GM12878 (cell line): Measurements from ENCODE around the gene NISCH. TPM values are rescaled to one million over a fixed set of nuclear protein-coding genes. Genes with fewer than 3 reads are reported as not detected.

Source experiments
- BHLHE40 ChIP-seq, 2 experiments: fragments of 450-650 bp in 1 of 2; IDR thresholded peaks; 2 replicates each; pipeline ENCODE4 v1.6.1; 2011 to 2017; ENCODE audit warnings: low read depth in 2 of 2, borderline replicate concordance in 1 of 2, improper control_type of control experiment in 1 of 2, low read length in 1 of 2, mild to moderate bottlenecking in 1 of 2
- MEF2A ChIP-seq: IDR thresholded peaks from 2 replicates; pipeline ENCODE4 v1.6.1; 2011; ENCODE audit warnings: low read depth, mild to moderate bottlenecking, low read length, moderate library complexity; ENCODE audit not compliant: insufficient read depth
- POU2F2 ChIP-seq: IDR thresholded peaks from 3 replicates; pipeline ENCODE4 v1.6.1; 2011; ENCODE audit warnings: low read depth, mild to moderate bottlenecking, low read length, borderline replicate concordance
- RB1 ChIP-seq: fragments of 450-650 bp; formaldehyde crosslinking; IDR thresholded peaks from 2 replicates; pipeline ENCODE4 v1.6.1; 2017; ENCODE audit warnings: mild to moderate bottlenecking, borderline replicate concordance
- TAF1 ChIP-seq: IDR thresholded peaks from 2 replicates; pipeline ENCODE4 v1.6.1; 2011; ENCODE audit warnings: mild to moderate bottlenecking, low read depth, low read length, borderline replicate concordance
- TCF12 ChIP-seq: IDR thresholded peaks from 2 replicates; pipeline ENCODE4 v1.6.1; 2011; ENCODE audit warnings: low read depth, mild to moderate bottlenecking, low read length
- YBX1 ChIP-seq: fragments of 450-650 bp; IDR thresholded peaks from 2 replicates; pipeline ENCODE4 v1.6.1; 2016; ENCODE audit warnings: antibody characterized with exemption
- polyA plus RNA-seq, 11 experiments: library from polyadenylated mRNA; depleted of rRNA in 4 of 11; unstranded in 6 of 11; stranded (reverse) in 5 of 11; fragments of >200 nt; fragmentation: Nextera tagmentation in 4 of 11; fragmentation: Illumina TruSeq in 1 of 11; extraction: Ambion mirVana in 4 of 11; extraction: Trizol in 1 of 11; gene quantifications; 1 replicate in 1 of 11; 2 replicates in 10 of 11; pipeline versions ENCODE4 v1.2.1 to v1.2.3, GENCODE V29; 2011 to 2016; ENCODE audit warnings: inconsistent platforms in 2 of 11, missing spikeins in 2 of 11, low read depth in 1 of 11
- total RNA-seq, 4 experiments: library from RNA; depleted of rRNA in 3 of 4; stranded (reverse); fragments of >200 nt in 3 of 4; fragmentation: Illumina TruSeq in 1 of 4; extraction: Trizol in 1 of 4; gene quantifications; 2 replicates each; pipeline versions ENCODE4 v1.2.1 to v1.2.3, GENCODE V29; 2013 to 2021
- TF ChIP-seq, protein P1 (sequence below): fragments of 450-650 bp; formaldehyde crosslinking; IDR thresholded peaks from 2 replicates; pipeline ENCODE4 v1.5.0; 2022; ENCODE audit warnings: mild to moderate bottlenecking, missing genetic modification characterization
- TF ChIP-seq, protein P2 (sequence below): IDR thresholded peaks from 2 replicates; pipeline ENCODE4 v1.6.1; 2012; ENCODE audit warnings: low read depth, low read length, improper control_type of control experiment

Gene NISCH
- total and polyA plus RNA-seq, 10 of the 15 experiments (the other 5 are each of a cell fraction or from before 2014, with no cell fraction given), result 0.76 to 52.5 (median 24.6) TPM

DNA sequence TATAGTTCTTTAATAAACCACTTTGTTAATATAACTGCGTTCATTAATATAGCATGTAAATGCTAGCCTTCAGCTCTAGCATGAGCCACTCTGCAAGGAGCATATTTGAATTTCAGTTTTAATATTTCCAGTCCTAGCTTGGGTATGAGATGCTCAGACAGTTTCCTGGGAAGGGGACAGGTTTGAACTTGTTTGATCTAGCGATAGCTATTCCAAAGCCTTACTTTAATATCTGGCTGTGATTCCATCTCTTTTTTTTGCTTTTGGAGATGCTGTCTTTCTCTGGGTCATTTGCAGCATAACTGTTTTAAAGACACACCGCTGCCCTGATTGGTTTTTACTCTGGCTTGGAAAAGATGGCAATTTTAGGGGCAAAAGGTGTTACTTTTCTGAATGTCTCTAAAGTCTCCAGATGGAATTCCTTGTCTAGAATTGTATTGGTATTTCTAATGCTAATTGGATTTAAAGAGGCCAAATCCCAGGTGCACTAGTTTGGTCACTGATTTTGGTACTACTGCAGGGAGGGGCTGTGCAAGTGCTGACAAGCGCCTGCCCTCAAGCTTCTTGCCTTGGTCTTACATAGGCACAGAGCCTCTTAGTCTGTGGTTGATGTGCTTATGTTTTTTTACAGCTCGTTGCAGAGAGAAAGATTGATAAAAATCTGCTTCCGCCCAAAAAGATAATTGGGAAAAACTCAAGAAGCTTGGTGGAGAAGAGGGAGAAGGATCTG lies 2.8 kb downstream of the NISCH start (continued):
- TF ChIP-seq MEF2A (no peak), POU2F2 (no peak), TAF1 (no peak), TCF12 (no peak), BHLHE40 (IDR thresholded peaks at IDR 0.05; ENCODE audit: borderline replicate concordance in 1 of 2, low read depth in 2 of 2, low read length in 1 of 2) (no peak), YBX1 (no peak), RB1 (no peak)
- TF ChIP-seq, protein P1, sequence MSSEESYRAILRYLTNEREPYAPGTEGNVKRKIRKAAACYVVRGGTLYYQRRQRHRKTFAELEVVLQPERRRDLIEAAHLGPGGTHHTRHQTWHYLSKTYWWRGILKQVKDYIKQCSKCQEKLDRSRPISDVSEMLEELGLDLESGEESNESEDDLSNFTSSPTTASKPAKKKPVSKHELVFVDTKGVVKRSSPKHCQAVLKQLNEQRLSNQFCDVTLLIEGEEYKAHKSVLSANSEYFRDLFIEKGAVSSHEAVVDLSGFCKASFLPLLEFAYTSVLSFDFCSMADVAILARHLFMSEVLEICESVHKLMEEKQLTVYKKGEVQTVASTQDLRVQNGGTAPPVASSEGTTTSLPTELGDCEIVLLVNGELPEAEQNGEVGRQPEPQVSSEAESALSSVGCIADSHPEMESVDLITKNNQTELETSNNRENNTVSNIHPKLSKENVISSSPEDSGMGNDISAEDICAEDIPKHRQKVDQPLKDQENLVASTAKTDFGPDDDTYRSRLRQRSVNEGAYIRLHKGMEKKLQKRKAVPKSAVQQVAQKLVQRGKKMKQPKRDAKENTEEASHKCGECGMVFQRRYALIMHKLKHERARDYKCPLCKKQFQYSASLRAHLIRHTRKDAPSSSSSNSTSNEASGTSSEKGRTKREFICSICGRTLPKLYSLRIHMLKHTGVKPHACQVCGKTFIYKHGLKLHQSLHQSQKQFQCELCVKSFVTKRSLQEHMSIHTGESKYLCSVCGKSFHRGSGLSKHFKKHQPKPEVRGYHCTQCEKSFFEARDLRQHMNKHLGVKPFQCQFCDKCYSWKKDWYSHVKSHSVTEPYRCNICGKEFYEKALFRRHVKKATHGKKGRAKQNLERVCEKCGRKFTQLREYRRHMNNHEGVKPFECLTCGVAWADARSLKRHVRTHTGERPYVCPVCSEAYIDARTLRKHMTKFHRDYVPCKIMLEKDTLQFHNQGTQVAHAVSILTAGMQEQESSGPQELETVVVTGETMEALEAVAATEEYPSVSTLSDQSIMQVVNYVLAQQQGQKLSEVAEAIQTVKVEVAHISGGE (CRISPR knock-in tag), result no peak
- TF ChIP-seq, protein P2, sequence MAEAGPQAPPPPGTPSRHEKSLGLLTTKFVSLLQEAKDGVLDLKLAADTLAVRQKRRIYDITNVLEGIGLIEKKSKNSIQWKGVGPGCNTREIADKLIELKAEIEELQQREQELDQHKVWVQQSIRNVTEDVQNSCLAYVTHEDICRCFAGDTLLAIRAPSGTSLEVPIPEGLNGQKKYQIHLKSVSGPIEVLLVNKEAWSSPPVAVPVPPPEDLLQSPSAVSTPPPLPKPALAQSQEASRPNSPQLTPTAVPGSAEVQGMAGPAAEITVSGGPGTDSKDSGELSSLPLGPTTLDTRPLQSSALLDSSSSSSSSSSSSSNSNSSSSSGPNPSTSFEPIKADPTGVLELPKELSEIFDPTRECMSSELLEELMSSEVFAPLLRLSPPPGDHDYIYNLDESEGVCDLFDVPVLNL, result no peak
